ENCODE results near the gene CCDC34. TPM values are rescaled to one million over a fixed set of nuclear protein-coding genes. Genes with fewer than 3 reads are reported as not detected.

The CCDC34 gene
- total RNA-seq, 1 experiment from 2014 or later: 18.7 TPM

GRCh38 chr11:27330633-27331270 lies 32.3 kb downstream of the CCDC34 start:
- TF ChIP-seq SRF (IDR thresholded peaks at IDR 0.05; ENCODE audit: low read depth): no peak
- TF ChIP-seq ELF1 (IDR thresholded peaks at IDR 0.05; ENCODE audit: borderline replicate concordance, low read depth): no peak
- no peak for TF ChIP-seq ZFX (IDR thresholded peaks at IDR 0.05)
- no peak for TF ChIP-seq FOSL1 (IDR thresholded peaks at IDR 0.05; ENCODE audit: low read depth)
- TF ChIP-seq CEBPB (IDR thresholded peaks at IDR 0.05; ENCODE audit: low read depth): no peak
- no peak for TF ChIP-seq POLR2AphosphoS5 (IDR thresholded peaks at IDR 0.05; ENCODE audit: low read depth, low read length)
- no peak for TF ChIP-seq EZH2 (IDR thresholded peaks at IDR 0.05)
- no peak for TF ChIP-seq SP1 (IDR thresholded peaks at IDR 0.05; ENCODE audit: low read depth)
- TF ChIP-seq YY1 (IDR thresholded peaks at IDR 0.05; ENCODE audit: extremely low read depth, insufficient replicate concordance, low read depth, low read length): no peak
- no peak for TF ChIP-seq EZH2phosphoT487 (IDR thresholded peaks at IDR 0.05; ENCODE audit: borderline replicate concordance)
- ATAC-seq (no peak), DNase-seq (ENCODE audit: low read depth, low spot score) (no peak)
- RAD21 ChIA-PET (ENCODE audit: low non-redundant PET in 1 of 2, low total read pairs in 2 of 2, uncharacterized antibody in 2 of 2, unreplicated experiment in 2 of 2): no interaction called here
- H3K79me2 ChIP-seq (ENCODE audit: insufficient read depth, low read length): no peaks in the 10 kb centered on the region
- H3K9me2 ChIP-seq (ENCODE audit: insufficient read depth): no peaks in the 10 kb centered on the region
- no peaks in the 10 kb centered on the region for H3K9me3 ChIP-seq (ENCODE audit: control insufficient read depth in 1 of 2, insufficient read depth in 1 of 2, low read depth in 1 of 2, low read length in 2 of 2)
- H4K20me1 ChIP-seq (ENCODE audit: insufficient read depth): no peaks in the 10 kb centered on the region
- no peaks in the 10 kb centered on the region for H3K27me3 ChIP-seq (ENCODE audit: insufficient read depth, low read length)
- no peak overlapping the region for H2AFZ ChIP-seq (ENCODE audit: low read depth, low read length, poor library complexity, severe bottlenecking)
- no TSS peak for BruUV-seq (replicated peaks)
- intact Hi-C loops (cut with micrococcal nuclease): no loop called here
- H3K4me3 ChIP-seq (replicated peaks in 1 of 2; ENCODE audit: low read depth in 1 of 2, low read length in 2 of 2): no peak overlapping the region
- no peak overlapping the region for H3K4me2 ChIP-seq (ENCODE audit: low read length)
- POLR2A ChIA-PET: no interaction called here
- H3K36me3 ChIP-seq (ENCODE audit: control insufficient read depth in 1 of 2, insufficient read depth in 2 of 2, low read length in 2 of 2): no peaks in the 10 kb centered on the region
- CTCF ChIA-PET: no interaction called here
- no peaks in the 10 kb centered on the region for H3K4me1 ChIP-seq (ENCODE audit: control insufficient read depth in 1 of 2, insufficient read depth in 2 of 2, low read length in 2 of 2)
- H3K27ac ChIP-seq (ENCODE audit: low read depth, low read length): no peak overlapping the region
- H3K9ac ChIP-seq (ENCODE audit: low read length): no peak overlapping the region

- H3K9me2 ChIP-seq (ENCODE audit: insufficient read depth): no peaks in the 10 kb centered on the region
- CTCF ChIA-PET: no interaction called here
- DNase-seq (ENCODE audit: low read depth, low spot score): no peak
- no peaks in the 10 kb centered on the region for H3K27me3 ChIP-seq (ENCODE audit: insufficient read depth, low read length)
- no peaks in the 10 kb centered on the region for H3K9me3 ChIP-seq (ENCODE audit: control insufficient read depth in 1 of 2, insufficient read depth in 1 of 2, low read depth in 1 of 2, low read length in 2 of 2)
- no peak for ATAC-seq
- no peak overlapping the region for H3K27ac ChIP-seq (ENCODE audit: low read depth, low read length)
- RAD21 ChIA-PET (ENCODE audit: low non-redundant PET in 1 of 2, low total read pairs in 2 of 2, uncharacterized antibody in 2 of 2, unreplicated experiment in 2 of 2): no interaction called here
- POLR2A ChIA-PET: no interaction called here
- intact Hi-C loops (cut with micrococcal nuclease): no loop called here
- no peak overlapping the region for H3K4me2 ChIP-seq (ENCODE audit: low read length)
- no peaks in the 10 kb centered on the region for H3K36me3 ChIP-seq (ENCODE audit: control insufficient read depth in 1 of 2, insufficient read depth in 2 of 2, low read length in 2 of 2)
- H3K4me3 ChIP-seq (replicated peaks in 1 of 2; ENCODE audit: low read depth in 1 of 2, low read length in 2 of 2): no peak overlapping the region
- no peak overlapping the region for H3K9ac ChIP-seq (ENCODE audit: low read length)
- H4K20me1 ChIP-seq (ENCODE audit: insufficient read depth): no peaks in the 10 kb centered on the region
- H2AFZ ChIP-seq (ENCODE audit: low read depth, low read length, poor library complexity, severe bottlenecking): no peak overlapping the region
- BruUV-seq (replicated peaks): no TSS peak
- no peaks in the 10 kb centered on the region for H3K79me2 ChIP-seq (ENCODE audit: insufficient read depth, low read length)
- H3K4me1 ChIP-seq (ENCODE audit: control insufficient read depth in 1 of 2, insufficient read depth in 2 of 2, low read length in 2 of 2): no peaks in the 10 kb centered on the region
- TF ChIP-seq CTCF (IDR thresholded peaks at IDR 0.05 in 2 of 3, conservative IDR thresholded peaks at IDR 0.05 in 1 of 3; ENCODE audit: borderline replicate concordance in 1 of 3, insufficient read depth in 1 of 3, low read depth in 2 of 3, low read length in 2 of 3) (no peak), TCF7L2 (IDR thresholded peaks at IDR 0.05; ENCODE audit: borderline replicate concordance, extremely low read depth, insufficient read depth, insufficient read length) (no peak), CEBPB (IDR thresholded peaks at IDR 0.05; ENCODE audit: low read depth) (no peak), JUND (IDR thresholded peaks at IDR 0.05) (no peak), REST (IDR thresholded peaks at IDR 0.05; ENCODE audit: low read depth) (no peak), POLR2A (IDR thresholded peaks at IDR 0.05; ENCODE audit: borderline replicate concordance, extremely low read depth, insufficient read depth, insufficient read length) (no peak), POLR2AphosphoS5 (IDR thresholded peaks at IDR 0.05; ENCODE audit: low read depth, low read length) (no peak)
These were observed 33.0 kb downstream of the CCDC34 start for GRCh38 chr11:27329867-27330632.

Data from HCT116 (cell line).